LNCAP (cell line): Measurements from ENCODE around the gene SHISAL1.

ENCODE experiments used
- CTCF ChIP-seq: fragments of 450-650 bp; IDR thresholded peaks from 2 replicates; pipeline ENCODE4 v1.5.1; 2017; ENCODE audit warnings: mild to moderate bottlenecking

Gene SHISAL1

GRCh38 chr22:44266796-44267760, 45.7 kb downstream of the SHISAL1 start:
- no peak for TF ChIP-seq CTCF

GRCh38 chr22:44263547-44263946, 49.2 kb downstream of the SHISAL1 start:
- TF ChIP-seq CTCF: no peak

- no peak for TF ChIP-seq CTCF
Observed at GRCh38 chr22:44261861-44262595, 50.7 kb downstream of the SHISAL1 start.

- TF ChIP-seq CTCF: no peak
Observed at GRCh38 chr22:44261164-44261860, 51.4 kb downstream of the SHISAL1 start.

- TF ChIP-seq CTCF: no peak
Observed at GRCh38 chr22:44260216-44261035, 52.3 kb downstream of the SHISAL1 start.

- TF ChIP-seq CTCF: no peak
Observed at GRCh38 chr22:44259366-44260215, 53.2 kb downstream of the SHISAL1 start.
